IPS DF 6.9 (cell line): ENCODE data around the gene PHACTR3.

Experiments
- DNase-seq: peaks from one replicate; pipeline ENCODE4 v3.0.0-alpha.2; 2013; ENCODE audit warnings: low read depth, low spot score
- H3K27ac ChIP-seq: one replicate; pipeline ENCODE4 v1.5.1; 2013; ENCODE audit warnings: low read length, control low read depth
- H3K27me3 ChIP-seq: 2 replicates; pipeline ENCODE4 v1.6.1; 2013; ENCODE audit warnings: mild to moderate bottlenecking, low read length; ENCODE audit not compliant: control insufficient read depth, insufficient read depth
- H3K36me3 ChIP-seq: 2 replicates; pipeline ENCODE4 v1.6.1; 2013; ENCODE audit warnings: low read length; ENCODE audit not compliant: control insufficient read depth, insufficient read depth
- H3K4me1 ChIP-seq: 2 replicates; pipeline ENCODE4 v1.6.1; 2013; ENCODE audit warnings: low read length; ENCODE audit not compliant: control insufficient read depth, insufficient read depth
- H3K4me3 ChIP-seq: 2 replicates; pipeline ENCODE4 v1.5.1; 2013; ENCODE audit warnings: mild to moderate bottlenecking, low read length
- H3K9me3 ChIP-seq: 2 replicates; pipeline ENCODE4 v1.6.1; 2013; ENCODE audit warnings: low read length, inconsistent platforms; ENCODE audit not compliant: control insufficient read depth, insufficient read depth
- WGBS: extraction: QIAGEN DNeasy Blood & Tissue Kit; methylation state at CpG from one replicate; pipeline ENCODE4 v1.1.7; 2013; ENCODE audit warnings: mixed read lengths, missing lambda C conversion rate; ENCODE audit not compliant: insufficient read length, insufficient coverage; 5-methylcytosine and 5-hydroxymethylcytosine counted together

The PHACTR3 gene

GRCh38 chr20:59622496-59622895 lies 18.2 kb downstream of the PHACTR3 start:
- no CpG with 5 or more reads among the region's 9 CpGs for WGBS
- H3K27ac ChIP-seq, result no peak overlapping the region

GRCh38 chr20:59623133-59623532 lies 18.8 kb downstream of the PHACTR3 start:
- Histone ChIP-seq H3K4me1 (no peaks in the 10 kb centered on the region), H3K27ac (no peak overlapping the region), H3K27me3 (no peaks in the 10 kb centered on the region), H3K36me3 (no peaks in the 10 kb centered on the region), H3K4me3 (no peak overlapping the region), H3K9me3 (peaks cover 40% of the 10 kb centered on the region)
- WGBS, result no CpG with 5 or more reads among the region's 13 CpGs
- no peak for DNase-seq

More at GRCh38 chr20:59622496-59622895, 18.2 kb downstream of the PHACTR3 start:
- no peak for DNase-seq
- H3K27me3 ChIP-seq, result no peaks in the 10 kb centered on the region
- H3K36me3 ChIP-seq, result no peaks in the 10 kb centered on the region
- H3K4me1 ChIP-seq, result no peaks in the 10 kb centered on the region
- H3K4me3 ChIP-seq, result no peak overlapping the region
- H3K9me3 ChIP-seq, result peaks cover 41% of the 10 kb centered on the region

- no peaks in the 10 kb centered on the region for H3K27me3 ChIP-seq
Measured at GRCh38 chr20:59623583-59623982, 19.2 kb downstream of the PHACTR3 start.

GRCh38 chr20:59624401-59624800 lies 20.1 kb downstream of the PHACTR3 start:
- no CpG with 5 or more reads among the region's 6 CpGs for WGBS
- Histone ChIP-seq H3K27me3 (no peaks in the 10 kb centered on the region), H3K4me3 (no peak overlapping the region), H3K9me3 (peaks cover 43% of the 10 kb centered on the region), H3K27ac (no peak overlapping the region), H3K36me3 (no peaks in the 10 kb centered on the region), H3K4me1 (no peaks in the 10 kb centered on the region)
- no peak for DNase-seq

More at GRCh38 chr20:59623583-59623982, 19.2 kb downstream of the PHACTR3 start:
- no peak for DNase-seq
- Histone ChIP-seq H3K9me3 (peaks cover 40% of the 10 kb centered on the region), H3K27ac (no peak overlapping the region), H3K4me3 (no peak overlapping the region), H3K36me3 (no peaks in the 10 kb centered on the region), H3K4me1 (no peaks in the 10 kb centered on the region)
- WGBS, result no CpG with 5 or more reads among the region's 9 CpGs

- Histone ChIP-seq H3K4me1 (no peaks in the 10 kb centered on the region), H3K27ac (no peak overlapping the region), H3K4me3 (no peak overlapping the region), H3K36me3 (no peaks in the 10 kb centered on the region), H3K27me3 (no peaks in the 10 kb centered on the region), H3K9me3 (peaks cover 41% of the 10 kb centered on the region)
- WGBS, result no CpG with 5 or more reads among the region's 14 CpGs
- DNase-seq, result no peak
Measured at GRCh38 chr20:59625214-59625922, 21.0 kb downstream of the PHACTR3 start.

- Histone ChIP-seq H3K36me3 (no peaks in the 10 kb centered on the region), H3K4me1 (no peaks in the 10 kb centered on the region), H3K27me3 (no peaks in the 10 kb centered on the region), H3K4me3 (no peak overlapping the region), H3K27ac (no peak overlapping the region), H3K9me3 (peaks cover 34% of the 10 kb centered on the region)
- no peak for DNase-seq
- WGBS, result no CpG with 5 or more reads among the region's 3 CpGs
Measured at GRCh38 chr20:59627298-59627697, 23.0 kb downstream of the PHACTR3 start.

GRCh38 chr20:59628171-59628570 lies 23.8 kb downstream of the PHACTR3 start:
- Histone ChIP-seq H3K27me3 (no peaks in the 10 kb centered on the region), H3K4me3 (no peak overlapping the region), H3K36me3 (no peaks in the 10 kb centered on the region), H3K9me3 (peaks cover 36% of the 10 kb centered on the region), H3K4me1 (no peaks in the 10 kb centered on the region), H3K27ac (no peak overlapping the region)
- DNase-seq, result no peak
- WGBS, result no CpG with 5 or more reads among the region's 15 CpGs

- peaks cover 29% of the 10 kb centered on the region for H3K9me3 ChIP-seq
- no peaks in the 10 kb centered on the region for H3K27me3 ChIP-seq
- H3K36me3 ChIP-seq, result no peaks in the 10 kb centered on the region
- H3K4me3 ChIP-seq, result no peak overlapping the region
- no peak for DNase-seq
- H3K4me1 ChIP-seq, result no peaks in the 10 kb centered on the region
- WGBS, result no CpG with 5 or more reads among the region's 16 CpGs
- H3K27ac ChIP-seq, result no peak overlapping the region
Measured at GRCh38 chr20:59629141-59630045, 25.1 kb downstream of the PHACTR3 start.

GRCh38 chr20:59630526-59630925 lies 26.2 kb downstream of the PHACTR3 start:
- DNase-seq, result no peak
- no peaks in the 10 kb centered on the region for H3K27me3 ChIP-seq
- no peak overlapping the region for H3K27ac ChIP-seq
- no peak overlapping the region for H3K4me3 ChIP-seq
- no peaks in the 10 kb centered on the region for H3K4me1 ChIP-seq
- WGBS, result no CpG with 5 or more reads among the region's 8 CpGs
- H3K9me3 ChIP-seq, result peaks cover 28% of the 10 kb centered on the region
- no peaks in the 10 kb centered on the region for H3K36me3 ChIP-seq

GRCh38 chr20:59631751-59632540 lies 27.6 kb downstream of the PHACTR3 start:
- no peak for DNase-seq
- Histone ChIP-seq H3K27ac (no peak overlapping the region), H3K4me1 (no peaks in the 10 kb centered on the region), H3K36me3 (no peaks in the 10 kb centered on the region), H3K9me3 (peaks cover 31% of the 10 kb centered on the region), H3K4me3 (no peak overlapping the region), H3K27me3 (no peaks in the 10 kb centered on the region)
- no CpG with 5 or more reads among the region's 14 CpGs for WGBS
